Nucleus accumbens (tissue), 56 donors: ENCODE measurements around the gene FAM210A.
"Not testable (repeated sequence)": the region's sequence is repeated elsewhere in the genome, so short reads cannot be mapped to it uniquely, and the experiment has no call there.

Source experiments
- DNase-seq, 56 donors: peaks; one replicate each; lab custom pipeline; 2025; lab: John Stamatoyannopoulos, UW

Gene FAM210A, protein sequence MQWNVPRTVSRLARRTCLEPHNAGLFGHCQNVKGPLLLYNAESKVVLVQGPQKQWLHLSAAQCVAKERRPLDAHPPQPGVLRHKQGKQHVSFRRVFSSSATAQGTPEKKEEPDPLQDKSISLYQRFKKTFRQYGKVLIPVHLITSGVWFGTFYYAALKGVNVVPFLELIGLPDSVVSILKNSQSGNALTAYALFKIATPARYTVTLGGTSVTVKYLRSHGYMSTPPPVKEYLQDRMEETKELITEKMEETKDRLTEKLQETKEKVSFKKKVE

DNA sequence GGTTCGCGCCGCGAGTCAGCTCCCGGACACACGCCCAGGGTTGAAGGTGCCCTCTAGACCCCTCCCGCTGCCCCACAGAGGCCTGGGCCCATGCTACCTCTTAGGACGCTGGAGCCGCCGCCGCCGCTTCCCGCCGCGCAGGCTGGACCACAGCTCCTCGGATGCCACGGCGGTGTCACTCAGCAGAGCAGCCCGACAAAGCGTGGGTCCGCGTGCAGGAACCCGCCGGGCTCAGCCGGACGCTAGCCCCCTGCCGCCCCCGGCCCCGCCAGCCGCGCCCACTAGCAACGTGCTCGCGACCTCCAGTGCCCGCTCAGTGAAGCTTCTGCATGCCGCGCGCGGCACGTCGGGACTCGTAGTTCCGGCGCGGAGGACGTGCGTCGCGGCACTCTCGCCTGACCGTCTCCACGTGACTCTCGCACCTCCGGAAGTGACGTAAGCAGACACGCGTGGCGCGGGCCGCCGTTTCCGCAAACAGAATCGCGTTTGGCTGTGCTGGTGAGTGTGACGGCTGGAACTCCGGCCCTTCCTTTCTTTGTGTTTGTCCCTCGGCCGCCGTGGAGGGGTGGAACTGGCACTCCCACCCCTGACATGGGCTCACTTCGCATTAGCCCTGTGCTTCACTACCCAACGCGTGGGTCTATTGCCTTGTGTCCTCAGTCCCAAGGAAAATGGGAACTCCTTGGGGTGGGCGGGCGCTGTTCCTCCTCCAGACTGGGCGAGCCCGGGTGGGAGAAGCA lies at the start of gene FAM210A, which contains the start of gene RNMT:
Gene FAM210A (minus strand): TSS at position 327 of the 740 bp plus-strand sequence. CDS start 44,481 bp downstream, outside the sequence.
Gene RNMT (plus strand): TSS at position 442 of the 740 bp plus-strand sequence. CDS start 4,845 bp downstream, outside the sequence.
- peak; percentile 56 to 98 (median 94) for DNase-seq

DNA sequence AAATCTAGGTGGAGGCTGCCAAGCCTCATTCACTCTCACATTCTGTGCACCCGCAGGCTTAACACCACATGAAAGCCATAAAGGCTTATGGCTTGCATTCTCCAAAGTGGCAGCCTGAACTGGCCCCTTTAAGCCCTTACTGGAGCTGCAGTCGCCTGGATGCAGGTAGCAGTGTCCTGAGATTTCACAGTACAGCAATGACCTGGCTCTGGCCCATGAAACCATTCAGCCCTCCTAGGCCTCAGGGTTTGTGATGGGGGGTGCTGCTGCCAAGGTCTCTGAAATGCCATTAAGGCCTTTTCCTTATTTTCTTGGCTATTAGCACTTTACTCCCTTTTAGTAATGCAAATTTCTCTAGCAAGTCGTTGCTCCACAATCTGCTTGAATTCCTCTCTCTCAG lies 48.7 kb upstream of the FAM210A start:
- DNase-seq, result no peak

DNA sequence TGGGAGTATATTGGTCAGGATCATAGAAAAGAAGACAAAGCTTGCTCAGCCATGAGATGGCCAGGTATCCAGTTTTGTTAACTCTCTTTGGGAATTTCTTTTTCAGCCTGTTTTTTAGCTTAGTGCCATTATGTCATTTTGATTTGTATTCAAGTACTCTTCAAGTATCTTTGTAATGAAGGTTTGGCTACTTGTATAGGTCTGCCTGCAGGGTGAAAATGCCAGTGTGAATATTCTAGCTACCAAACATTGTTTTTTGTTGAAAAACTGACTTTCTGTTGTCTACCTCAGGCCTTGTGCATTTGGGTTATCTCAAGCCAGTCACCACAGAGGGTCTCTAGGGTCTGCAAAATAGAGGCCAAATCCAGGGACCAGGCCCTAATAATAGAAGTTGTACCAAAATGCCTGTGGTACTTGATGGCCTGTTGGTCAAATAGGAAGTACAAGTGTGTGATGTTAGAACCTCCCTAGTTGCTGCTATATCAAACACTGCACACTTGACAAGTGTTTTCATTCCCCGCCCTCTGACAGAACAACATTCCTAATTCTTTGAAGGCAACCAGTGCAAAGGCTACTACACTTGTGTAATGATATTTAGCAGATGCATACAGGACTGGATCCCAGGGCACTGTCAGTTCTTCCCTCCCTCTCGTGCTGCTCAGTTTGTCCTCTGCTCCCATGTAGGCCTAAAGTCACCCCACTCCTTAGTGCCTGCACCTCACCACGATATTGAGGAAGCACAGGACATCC lies 36.5 kb upstream of the FAM210A start:
- DNase-seq, result no peak

DNA sequence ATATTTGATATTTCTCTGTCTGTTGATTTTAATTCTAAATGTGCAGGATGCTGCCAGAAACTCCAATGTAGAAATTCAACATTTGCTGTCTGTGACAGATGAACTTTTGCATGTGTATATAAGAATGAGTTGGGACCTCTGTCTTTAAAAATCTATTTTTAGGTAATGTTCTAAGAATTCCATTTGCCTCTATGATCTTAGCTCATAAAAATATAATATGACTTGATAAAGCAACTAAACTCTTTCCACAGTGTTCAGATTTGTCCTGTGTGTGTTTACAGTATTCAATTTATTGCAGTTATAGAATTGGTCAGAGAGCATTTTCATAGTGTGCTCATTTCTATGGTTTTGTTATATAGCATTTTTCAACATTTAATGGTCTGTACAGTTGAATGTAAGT lies 33.7 kb upstream of the FAM210A start:
- no peak for DNase-seq

DNA sequence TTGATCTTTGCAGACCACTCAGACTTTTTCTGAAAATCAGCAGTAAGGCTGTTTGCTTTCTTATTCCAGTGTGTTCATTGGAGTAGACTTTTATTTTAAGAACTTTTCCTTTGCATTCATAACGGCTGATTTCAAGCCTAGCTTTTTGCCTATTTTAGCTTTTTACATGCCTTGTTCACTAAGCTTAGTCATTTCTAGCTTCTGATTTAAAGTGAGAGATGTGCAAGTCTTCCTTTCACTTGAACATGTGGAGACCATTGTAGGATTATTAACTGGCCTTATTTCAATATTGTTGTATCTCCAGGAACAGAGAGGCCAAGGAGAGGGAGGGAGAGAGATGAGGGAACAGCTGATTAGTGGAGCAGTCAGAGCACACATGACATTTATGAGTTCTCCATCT lies 32.3 kb upstream of the FAM210A start:
- DNase-seq, result no peak

DNA sequence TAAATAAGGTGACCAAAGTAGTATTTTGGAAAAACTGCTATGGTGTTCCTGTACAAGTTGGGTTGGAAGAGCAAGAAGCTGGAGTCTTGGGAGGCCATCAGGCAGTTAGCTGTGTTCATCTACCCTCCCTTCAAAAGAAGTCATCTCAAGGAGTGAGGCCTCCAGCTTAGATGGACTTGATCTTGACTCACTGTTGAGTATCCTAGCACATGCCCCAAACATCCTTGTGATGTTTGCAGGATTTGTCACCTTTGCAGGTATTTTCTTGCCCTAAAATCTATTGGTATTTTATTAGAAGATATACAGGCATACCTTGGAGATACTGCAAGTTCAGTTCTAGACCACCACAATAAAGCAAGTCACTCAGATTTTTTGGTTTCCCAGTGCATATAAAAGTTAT lies 30.3 kb upstream of the FAM210A start:
- DNase-seq, result no peak

DNA sequence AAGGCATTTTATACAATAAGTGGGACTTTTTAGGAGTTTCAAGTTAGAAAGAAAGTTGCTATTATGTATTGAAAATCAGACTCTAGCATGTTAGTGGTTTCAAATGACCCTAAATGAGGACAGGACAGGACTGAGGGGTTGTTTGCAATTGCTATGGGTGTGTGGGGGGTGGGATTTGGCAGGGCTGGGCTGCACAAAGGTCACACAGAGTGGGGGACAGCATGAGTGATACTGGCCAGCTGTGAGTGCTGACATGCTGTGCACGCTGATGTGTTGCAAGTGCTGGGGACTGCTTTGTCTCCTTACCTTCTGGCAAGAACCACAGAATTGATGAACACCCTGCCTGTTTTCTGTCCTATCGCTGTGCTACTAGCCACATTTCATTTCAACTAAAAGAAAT lies 29.9 kb upstream of the FAM210A start:
- no peak for DNase-seq

DNA sequence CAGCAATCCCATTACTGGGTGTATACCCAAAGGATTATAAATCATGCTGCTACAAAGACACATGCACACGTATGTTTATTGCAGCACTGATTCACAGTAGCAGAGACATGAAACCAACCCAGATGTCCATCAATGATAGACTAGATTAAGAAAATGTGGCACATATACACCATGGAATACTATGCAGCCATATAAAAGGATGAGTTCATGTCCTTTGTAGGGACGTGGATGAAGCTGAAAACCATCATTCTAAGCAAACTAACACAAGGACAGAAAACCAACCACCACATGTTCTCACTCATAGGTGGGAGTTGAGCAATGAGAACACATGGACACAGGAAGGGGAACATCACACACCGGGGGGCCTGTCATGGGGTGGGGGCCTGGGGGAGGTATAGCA lies 25.2 kb upstream of the FAM210A start:
- not testable (repeated sequence) for DNase-seq

DNA sequence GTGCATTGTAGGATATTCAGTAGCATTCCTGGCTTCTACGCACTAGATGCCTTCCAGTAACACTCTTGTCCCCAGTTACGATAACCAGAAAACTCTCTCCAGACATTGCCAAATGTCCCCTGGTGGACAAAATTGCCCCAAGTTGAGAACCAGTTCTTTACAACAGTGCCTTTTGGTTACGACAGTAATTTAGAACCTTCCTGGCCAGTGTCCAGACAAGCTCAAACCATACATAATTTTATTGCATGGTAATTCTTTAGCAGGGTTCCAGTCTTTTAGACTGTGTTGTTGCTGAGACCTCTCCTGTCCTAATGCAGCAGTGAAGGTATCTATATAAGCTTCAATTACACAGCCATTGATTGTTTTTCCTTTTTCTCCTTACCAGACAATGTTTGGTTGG lies 20.3 kb upstream of the FAM210A start:
- DNase-seq, result no peak

DNA sequence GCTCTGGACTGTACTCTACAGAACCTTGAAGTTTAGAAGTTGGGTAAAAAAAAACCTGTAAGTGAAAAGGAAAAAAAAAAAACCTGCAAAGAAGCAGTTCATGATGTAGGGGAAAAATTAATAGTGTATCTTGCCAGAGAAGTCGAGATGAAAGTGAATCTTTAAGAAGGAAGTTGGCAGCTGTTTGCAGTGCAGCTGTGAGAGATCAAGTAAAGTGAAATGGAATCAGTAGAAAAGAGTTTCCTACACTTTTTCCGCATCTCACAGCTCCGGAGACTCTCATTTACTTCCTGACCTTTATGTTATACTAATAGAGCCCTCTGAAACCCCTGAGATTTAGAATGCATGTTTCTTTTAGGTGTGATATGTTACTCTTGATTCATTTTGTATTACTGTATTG lies 19.3 kb upstream of the FAM210A start:
- no peak for DNase-seq

DNA sequence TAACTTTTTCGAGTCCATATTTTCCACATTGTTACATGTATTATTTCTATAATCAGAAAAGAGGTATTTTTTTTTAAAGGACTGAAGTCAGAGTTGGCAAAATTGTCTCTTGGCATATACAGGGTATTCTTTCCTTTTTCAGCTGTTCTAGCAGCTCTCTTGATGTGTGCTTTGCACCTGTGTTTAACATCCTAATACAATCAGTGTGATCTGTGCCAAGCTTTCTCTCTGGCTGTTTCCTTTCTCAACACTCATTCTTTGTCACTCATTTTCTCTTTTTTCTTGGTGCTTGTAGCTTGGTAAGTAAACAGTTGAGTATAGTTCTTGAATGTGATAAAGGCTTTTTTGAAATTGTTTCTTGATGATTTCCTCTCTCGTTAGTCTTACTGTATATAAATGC lies 9.3 kb upstream of the FAM210A start:
- DNase-seq, result no peak

DNA sequence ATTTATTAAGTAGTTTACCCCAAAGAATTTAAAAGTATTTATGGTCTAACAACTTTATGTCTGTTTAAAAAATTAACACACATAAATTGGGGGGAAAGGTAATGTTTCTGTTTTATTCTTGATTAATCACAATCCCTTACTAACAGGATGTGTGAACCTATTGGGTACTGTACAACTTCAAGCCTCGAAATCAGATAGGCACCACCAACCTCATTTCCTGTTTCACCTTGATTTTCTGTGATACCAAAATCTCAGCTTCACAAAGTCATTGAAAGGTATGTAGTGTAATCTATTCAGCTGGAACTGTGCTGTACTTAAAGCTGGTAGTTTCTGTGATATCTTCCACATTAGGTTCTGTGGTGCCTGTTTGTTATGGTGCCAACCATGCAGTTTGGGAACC lies 4.1 kb upstream of the FAM210A start:
- no peak for DNase-seq

DNA sequence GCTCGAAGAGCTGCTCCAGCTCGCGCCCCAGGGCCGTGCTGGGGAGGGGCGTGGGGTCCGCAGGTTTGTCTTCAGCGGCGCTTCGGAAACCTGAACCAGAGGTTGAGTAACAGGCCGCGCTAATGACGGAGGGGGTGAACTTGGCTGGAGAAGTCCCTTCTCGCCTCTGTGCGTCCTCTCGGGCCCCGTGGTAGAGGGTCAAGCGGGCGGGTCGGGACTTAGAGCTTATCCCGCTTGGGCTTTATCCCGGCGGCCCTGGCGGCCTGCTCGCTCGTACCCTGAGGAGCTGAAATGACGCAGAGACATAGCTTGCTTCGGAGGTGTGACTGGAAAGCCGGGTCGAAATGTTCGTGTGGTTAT lies 594 bp upstream of the FAM210A start:
- peak in 22 of 56 donors; percentile 22 to 74 (median 58) for DNase-seq

DNA sequence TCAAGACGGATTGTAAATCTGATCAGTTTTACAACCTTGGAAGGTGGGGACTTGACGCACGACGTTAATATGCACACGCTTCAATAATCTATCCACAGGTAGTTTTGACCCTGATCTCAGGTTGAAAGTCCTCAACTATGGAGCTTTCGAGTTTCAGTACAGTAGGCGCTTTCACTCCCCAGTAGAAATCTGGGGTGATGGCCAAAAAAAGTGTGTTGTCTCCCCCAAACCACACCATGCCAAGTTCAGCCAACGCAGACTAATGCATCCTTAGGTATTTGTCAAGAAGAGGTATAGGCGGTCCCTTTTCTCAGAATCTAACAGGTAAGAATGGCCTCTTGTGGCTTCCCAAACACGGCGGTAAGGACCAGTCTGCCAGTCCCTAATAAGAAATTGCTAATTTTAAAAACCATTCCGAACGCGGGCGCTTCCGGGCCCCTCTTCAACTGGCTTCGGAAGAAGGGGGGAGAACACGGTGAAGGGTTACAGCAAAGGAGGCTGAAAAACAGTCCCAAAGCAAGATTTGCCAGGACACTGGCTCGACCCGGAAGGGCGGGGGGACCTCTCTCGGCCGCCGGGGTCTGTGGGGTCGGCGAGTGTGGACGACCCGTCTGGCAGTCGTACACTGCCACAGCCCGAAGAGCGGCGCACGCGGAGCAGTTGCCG lies 659 bp downstream of the FAM210A start:
- peak in 6 of 56 donors; percentile 20 to 43 (median 29) for DNase-seq

DNA sequence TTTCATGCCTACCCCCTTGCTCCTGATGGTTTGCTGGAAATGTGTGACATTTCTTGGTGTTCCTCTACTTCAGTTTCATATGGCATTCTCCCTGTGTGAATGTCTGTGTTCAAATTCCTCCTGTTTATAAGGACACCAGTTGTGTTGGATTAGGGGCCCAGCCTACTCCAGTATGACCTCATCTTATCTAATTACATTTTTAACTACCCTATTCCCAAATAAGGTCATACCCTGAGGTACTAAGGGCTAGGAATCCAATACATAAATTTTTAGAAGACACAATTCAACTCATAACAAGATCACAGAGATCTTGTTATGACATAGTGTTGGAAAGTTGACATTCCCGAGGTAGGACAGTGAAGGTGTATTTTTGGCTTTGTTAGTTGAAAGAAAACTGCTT lies 5.5 kb downstream of the FAM210A start:
- DNase-seq, result no peak

DNA sequence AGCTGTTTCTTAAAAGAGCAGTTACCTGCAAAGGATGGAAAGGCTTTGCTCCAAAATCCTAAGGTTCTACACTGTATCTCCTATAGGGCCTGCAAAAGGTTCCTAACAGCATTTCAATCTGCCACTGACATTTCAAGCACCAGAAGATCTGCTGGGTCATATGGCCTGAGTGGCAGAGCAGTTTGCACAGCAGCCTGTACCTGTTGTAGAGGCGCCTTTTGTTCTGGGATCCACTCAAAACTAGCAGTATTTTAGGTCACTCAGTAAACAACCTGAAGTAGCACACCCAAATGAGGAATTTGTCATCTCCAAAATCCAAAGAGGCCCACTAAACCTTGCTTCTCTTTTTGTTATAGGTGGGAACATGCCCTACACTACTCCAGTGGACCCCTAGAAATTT lies 6.2 kb downstream of the FAM210A start:
- DNase-seq, result no peak

DNA sequence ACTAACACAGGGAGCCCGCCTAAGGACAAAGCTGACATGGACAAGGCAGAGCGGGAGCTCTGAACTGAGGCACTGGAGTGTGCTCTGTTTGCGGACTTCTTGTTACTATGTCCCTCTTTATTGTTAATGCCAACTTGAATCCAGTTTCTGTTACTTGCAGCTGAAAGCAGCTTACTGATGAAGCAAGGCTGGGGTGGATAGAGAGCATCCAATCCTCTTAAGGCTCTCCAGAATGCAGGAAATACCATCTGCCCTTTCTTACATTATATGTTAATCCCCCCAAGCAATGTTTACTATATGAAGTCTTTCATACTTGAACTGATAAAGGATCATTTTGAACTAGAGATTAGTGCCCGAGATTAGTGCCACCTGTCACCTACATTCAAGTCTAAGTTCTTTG lies 9.4 kb downstream of the FAM210A start:
- no peak for DNase-seq

DNA sequence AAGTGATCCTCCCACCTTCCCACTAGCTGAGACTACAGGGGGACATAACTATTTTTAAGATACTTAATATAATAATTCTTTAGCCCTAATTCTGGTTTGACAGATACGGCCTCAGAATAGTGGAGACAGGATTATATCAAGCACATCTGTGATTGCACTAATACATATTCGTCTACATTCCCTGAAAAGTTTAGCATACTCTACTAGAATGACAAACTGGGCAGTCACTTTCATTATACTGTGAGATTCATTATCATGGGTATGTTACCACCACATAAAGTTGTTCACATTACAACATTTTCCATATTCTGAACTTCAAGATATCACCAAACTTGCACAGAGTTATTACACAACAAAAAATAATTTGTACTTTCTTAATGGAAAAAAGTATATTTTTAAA lies 11.0 kb downstream of the FAM210A start:
- DNase-seq, result no peak

DNA sequence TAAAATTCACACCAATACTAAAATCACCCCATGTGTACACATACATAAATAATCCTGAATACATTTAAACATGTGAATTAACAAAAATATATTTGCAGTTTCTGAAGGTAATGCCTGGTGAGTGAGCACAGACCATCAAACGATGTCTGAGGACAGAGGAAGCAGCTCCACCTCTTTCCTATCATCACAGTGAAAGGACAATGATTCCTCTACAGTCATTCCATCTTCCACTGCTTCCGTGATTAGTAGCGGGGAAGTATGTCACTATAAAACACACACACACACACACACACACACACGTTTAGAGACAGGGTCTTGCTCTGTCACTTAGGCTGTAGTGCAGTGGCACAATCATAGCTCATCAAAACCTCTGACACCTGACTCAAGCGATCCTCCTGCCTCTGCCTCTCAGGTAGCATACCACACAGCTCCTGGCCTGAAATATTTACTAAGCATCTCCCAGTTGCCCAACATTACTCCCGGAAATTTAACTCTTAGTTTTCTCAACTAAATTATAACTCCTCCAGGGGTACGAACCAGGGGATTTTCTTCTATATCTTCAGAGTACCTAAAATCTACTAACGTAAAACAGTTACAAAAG lies 12.8 kb downstream of the FAM210A start:
- no peak for DNase-seq

DNA sequence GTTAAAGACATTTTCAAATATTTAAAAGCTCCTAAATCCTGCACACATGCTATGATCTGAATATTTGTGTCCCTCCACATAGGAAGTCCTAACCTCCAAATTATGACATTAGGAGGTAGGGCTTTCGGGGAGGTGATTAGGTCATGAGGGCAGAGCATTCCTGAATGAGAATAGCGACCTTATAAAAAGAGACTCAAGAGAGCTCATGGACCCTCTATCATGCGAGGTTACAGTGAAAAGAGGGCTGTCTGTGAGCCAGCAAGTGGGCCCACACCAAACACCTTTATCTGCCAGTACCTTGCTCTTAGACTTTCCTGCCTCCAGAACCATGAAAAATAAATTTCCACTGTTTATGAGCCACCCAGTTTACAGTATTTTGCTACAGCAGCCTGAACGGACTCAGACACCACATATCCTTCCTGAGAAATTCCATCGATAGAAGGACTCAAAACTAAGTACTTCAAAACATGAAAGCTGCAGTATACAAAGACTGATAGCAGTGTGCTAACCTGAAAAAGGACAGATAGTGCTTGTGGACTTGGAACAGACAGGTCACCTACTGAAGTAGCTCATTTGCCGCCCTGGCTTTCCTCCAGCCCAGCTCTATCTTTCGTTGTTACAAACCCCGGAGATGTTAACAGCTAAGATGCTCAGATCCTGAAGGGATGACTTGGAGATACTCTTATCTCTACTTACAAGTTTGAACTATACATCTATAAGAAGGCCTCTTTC lies 13.8 kb downstream of the FAM210A start:
- no peak for DNase-seq
